HK-2 (cell line): ENCODE data around the gene TLN1.

Experiments
- DNase-seq: peaks from one replicate; pipeline ENCODE4 v3.0.0-alpha.2; 2018; ENCODE audit not compliant: unreplicated experiment

The TLN1 gene, protein sequence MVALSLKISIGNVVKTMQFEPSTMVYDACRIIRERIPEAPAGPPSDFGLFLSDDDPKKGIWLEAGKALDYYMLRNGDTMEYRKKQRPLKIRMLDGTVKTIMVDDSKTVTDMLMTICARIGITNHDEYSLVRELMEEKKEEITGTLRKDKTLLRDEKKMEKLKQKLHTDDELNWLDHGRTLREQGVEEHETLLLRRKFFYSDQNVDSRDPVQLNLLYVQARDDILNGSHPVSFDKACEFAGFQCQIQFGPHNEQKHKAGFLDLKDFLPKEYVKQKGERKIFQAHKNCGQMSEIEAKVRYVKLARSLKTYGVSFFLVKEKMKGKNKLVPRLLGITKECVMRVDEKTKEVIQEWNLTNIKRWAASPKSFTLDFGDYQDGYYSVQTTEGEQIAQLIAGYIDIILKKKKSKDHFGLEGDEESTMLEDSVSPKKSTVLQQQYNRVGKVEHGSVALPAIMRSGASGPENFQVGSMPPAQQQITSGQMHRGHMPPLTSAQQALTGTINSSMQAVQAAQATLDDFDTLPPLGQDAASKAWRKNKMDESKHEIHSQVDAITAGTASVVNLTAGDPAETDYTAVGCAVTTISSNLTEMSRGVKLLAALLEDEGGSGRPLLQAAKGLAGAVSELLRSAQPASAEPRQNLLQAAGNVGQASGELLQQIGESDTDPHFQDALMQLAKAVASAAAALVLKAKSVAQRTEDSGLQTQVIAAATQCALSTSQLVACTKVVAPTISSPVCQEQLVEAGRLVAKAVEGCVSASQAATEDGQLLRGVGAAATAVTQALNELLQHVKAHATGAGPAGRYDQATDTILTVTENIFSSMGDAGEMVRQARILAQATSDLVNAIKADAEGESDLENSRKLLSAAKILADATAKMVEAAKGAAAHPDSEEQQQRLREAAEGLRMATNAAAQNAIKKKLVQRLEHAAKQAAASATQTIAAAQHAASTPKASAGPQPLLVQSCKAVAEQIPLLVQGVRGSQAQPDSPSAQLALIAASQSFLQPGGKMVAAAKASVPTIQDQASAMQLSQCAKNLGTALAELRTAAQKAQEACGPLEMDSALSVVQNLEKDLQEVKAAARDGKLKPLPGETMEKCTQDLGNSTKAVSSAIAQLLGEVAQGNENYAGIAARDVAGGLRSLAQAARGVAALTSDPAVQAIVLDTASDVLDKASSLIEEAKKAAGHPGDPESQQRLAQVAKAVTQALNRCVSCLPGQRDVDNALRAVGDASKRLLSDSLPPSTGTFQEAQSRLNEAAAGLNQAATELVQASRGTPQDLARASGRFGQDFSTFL (N-terminal part only)

DNA sequence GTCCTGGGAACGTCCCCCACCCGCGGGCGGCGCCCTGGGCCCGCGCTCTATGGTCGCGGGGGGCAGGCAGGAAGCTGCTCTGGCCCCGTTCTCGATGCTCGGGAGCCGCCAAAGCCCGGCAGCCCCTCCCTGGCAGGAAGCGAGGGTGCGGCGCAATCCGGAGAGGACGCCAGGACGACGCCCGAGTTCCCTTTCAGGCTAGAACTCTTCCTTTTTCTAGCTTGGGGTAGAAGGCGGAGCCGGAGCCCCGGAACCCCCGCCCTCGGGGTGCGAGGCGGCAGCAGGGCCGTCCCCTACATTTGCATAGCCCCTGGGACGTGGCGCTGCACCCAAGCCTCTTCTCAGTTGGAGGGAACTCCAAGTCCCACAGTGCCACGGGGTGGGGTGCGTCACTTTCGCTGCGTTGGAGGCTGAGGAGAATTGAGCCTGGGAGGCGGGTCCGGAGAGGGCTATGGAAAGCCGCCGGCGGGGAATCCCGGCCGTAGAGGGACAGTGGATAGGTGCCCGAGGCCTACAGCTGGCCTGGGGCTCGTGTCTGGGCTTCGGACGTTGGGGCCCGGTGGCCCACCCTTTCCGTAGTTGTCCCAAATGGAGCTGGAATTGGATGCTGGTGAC lies at the start of gene TLN1, which contains the start of gene CREB3:
Gene TLN1 (minus strand): TSS at position 11 of the 615 bp plus-strand sequence. CDS start 6,501 bp downstream, outside the sequence.
Gene CREB3 (plus strand): TSS at position 482 of the 615 bp plus-strand sequence. CDS start 107 bp downstream, at position 589.
- DNase-seq: peak; percentile 94

DNA sequence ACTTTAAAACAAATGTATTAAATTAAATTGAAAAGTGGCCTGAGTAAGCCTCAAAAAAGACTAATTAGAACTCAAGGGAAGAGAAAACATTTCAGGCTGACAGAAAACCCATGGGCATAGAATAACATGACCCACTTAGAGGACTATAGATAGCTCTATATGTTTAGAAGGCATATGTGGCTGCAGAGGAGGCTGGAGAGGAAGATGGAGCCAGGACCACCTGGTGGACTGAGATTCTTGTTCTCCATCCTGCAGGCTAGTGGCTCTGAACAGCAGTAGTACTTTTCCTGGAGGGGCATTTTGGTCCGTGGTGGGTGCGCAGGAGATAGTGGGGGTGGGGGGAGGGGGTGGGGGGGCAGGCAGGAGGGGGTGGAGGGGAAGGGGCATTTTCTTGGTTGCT lies 49.1 kb upstream of the TLN1 start:
- no peak for DNase-seq

DNA sequence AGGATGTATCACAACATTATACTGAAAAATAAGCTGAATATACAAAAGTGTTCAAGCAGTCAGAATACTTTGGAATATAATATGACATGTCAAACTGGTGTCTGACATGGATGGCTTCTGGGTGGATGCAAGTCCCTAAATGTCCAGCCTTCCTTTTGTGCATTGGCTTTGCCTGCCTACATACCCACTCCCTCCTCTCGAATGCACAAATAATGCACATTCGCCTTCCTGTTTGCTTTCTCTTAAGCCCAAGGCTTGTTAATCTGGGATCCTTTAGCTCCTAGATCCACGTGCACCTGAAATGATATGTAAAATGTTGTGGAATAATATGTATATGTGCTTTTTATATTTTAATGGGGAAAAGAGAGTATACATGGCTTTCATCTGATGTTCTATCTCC lies 46.5 kb upstream of the TLN1 start:
- DNase-seq: no peak

- DNase-seq: no peak
Measured at GRCh38 chr9:35776018-35776417, 44.0 kb upstream of the TLN1 start.

DNA sequence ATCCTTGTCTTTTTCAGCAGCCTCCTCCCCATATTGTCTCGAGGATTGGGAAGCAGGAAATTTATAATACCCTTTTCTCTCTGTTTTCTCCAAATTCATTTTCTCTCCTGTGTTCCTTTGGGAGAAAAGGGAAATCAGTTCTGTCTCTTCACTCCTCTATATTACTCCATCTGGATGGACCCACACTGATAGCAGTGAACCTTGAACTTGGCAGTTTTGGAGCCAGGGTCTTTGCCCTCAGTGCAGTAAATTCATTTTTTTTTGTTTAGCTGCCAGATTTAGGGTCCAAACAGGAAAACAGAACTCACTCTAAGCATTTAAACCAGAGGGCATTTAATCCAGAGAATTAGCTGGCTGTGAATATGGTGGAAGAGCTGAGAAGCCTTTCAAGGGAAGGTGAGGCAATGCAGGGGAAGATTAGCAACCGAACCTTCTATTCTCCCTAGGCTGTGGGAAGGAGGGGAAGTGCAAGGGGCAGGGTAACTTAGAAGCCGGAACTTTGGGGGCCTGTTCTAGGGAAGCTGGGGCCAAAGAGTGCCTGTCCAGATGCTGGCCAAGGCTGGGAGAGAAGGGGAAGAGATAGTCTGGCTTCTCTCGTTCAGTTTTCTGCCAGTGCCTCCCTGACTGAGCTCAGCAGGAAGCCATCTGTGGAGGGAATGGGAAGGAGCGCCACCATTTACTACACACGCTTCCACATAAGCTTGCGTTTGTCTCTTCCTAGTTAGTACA lies 43.1 kb upstream of the TLN1 start:
- DNase-seq: no peak

DNA sequence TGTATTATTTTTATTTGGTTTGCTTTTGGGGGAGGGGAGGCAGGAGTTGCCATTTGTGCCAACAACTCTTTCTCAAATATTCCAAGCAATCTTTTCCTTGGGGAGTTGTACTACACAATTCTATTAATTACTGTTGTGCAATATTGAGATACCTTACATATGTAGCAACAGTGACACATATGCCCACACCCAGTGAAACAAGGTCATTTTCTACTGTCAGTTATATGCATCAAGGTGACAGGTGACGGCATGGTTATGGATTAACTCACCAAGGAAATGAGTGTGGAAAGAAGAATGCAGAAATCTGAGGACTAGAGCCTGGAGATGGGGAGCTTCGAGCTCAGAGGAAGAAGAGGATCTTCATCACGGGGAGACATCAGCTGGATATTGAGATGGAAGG lies 39.9 kb upstream of the TLN1 start:
- no peak for DNase-seq

- DNase-seq: no peak
Measured at GRCh38 chr9:35771534-35771933, 39.5 kb upstream of the TLN1 start.

DNA sequence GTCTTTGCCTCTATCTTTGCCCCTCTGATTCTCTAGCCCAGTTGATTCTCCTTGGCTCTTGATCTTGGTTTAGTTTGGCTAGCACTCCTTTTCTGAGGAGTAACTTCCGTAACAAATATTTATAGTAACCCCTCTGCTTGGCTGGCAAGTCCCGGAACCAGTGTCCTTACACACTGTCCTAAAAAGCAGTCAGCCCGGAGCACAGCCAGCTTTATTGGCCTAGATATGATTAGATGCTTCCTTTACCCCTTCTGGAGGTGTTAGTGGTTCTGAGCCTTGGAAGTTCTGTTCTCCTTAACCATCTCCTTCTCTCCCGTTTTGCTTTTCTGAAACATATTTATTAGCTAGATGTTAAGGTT lies 39.1 kb upstream of the TLN1 start:
- no peak for DNase-seq

GRCh38 chr9:35769763-35770162 lies 37.8 kb upstream of the TLN1 start:
- DNase-seq: no peak

DNA sequence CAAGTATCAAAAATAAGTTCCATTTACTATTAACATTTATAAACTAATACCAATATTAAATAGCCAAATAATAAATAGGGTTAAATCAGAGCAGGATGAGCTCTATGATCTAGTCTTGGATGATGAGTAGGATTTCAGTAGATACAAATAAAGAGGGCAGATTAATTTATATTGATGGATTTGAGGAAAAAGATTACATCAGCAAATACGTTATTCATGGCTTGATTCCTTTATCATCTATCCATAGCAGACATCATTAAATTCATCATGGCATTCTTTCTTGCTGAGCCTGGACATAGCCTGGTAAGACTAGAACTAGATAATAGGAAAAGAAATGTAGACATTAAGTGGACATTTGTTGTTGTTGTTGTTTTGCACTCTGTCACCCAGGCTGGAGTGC lies 35.5 kb upstream of the TLN1 start:
- DNase-seq: no peak

DNA sequence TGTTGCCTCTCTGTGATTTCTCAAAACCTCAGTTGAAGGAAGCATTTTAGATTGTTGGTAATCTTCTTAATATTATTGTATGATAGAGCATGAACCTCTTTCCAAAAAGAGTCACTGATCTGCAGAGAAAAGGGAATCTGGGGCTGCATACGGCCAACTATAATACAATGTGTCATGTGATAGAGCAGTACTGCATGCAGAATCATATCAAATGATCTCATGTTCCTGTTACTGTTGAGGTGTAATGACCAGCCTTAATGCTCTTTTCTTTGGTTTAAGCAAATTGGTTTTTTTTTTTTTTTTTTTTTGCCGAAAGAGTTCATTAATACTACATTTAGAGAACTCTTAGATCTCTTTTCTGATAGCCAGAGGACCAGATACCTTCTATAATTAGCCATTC lies 35.0 kb upstream of the TLN1 start:
- no peak for DNase-seq

DNA sequence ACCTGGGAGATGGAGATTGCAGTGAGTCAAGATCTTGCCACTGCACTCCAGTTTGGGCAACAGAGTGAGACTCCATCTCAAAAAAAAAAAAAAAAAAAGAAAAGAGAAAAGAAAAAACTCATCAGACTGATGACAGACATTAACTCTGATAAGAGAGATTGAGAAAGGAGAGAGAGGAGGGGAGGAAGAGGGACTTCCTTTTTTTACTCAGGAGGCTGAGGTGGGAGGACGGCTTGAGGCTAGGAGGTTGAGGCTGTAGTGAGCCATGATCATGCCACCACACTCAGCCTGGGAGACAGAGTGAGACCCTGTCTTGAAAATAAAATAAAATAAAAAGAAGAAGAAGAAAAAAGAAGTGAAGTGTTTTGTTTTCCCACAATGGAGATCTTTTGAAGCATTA lies 31.8 kb upstream of the TLN1 start:
- DNase-seq: no peak

- DNase-seq: no peak
Measured at GRCh38 chr9:35763181-35763580, 31.2 kb upstream of the TLN1 start.

GRCh38 chr9:35760651-35761050 lies 28.7 kb upstream of the TLN1 start:
- DNase-seq: no peak

DNA sequence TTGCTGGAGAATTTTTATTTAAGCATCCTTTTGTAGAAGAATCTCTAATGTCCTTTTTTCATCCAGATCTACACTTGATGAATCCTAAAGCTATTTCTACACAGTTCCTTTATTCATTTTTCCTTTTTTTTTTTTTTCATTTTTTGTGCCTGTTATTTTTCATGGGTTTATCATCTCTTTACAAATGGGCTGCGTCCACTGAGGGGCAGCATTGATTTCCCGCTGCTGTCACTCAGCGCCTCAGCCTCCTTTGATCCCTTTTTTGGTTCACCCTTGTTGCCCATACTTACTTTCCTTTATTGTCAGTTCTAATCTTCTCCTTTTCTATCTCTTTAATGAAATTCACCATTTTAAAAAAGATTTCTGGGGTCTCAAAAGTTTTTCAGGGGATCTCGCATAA lies 27.8 kb upstream of the TLN1 start:
- DNase-seq: no peak

DNA sequence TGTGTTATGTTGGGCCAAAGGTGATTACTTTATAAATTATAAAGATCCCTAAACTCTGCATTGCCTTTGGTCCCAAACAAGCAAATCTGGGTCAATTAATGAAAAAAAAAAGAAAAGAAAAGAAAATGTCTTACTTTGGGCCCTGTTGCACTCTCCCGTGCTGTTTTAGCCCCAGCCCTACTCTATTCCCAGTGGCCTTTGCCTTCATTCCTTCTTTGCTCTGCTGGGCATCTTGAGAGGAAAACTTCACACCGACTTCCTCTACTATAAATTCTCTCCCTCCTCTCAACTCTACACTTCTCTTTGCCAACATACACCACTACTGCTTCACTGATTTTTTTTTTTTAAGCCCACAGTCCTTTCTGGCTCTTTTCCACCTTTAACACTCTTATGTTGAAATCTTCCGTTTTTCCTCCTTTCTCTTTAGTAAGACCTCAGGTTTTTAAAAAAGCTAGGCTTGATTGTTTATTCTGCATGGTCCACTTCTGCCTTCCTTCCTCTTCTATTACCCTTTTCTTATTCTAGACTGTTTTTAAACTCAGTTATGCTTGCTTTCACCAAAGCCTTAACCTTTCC lies 26.6 kb upstream of the TLN1 start:
- DNase-seq: no peak

DNA sequence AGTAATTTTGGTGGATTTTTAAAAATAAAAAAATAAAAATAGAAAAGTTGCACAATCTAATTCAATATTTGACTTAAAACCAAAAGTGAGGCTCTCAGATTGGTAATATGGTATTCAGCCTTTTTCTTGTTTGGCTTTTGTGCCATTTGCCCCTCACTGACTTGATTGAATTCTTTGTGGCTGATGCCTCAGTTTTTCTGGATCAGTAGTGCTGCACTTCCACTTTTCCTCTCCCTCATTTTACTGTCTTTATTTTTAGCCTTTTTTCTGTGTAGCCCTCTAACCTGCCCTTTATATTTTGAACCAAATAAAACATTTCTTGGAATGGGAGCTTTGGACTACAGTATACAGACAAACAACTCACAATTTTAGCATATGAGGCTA lies 25.9 kb upstream of the TLN1 start:
- DNase-seq: no peak

GRCh38 chr9:35757226-35757891 lies 25.4 kb upstream of the TLN1 start:
- peak; percentile 55 for DNase-seq

DNA sequence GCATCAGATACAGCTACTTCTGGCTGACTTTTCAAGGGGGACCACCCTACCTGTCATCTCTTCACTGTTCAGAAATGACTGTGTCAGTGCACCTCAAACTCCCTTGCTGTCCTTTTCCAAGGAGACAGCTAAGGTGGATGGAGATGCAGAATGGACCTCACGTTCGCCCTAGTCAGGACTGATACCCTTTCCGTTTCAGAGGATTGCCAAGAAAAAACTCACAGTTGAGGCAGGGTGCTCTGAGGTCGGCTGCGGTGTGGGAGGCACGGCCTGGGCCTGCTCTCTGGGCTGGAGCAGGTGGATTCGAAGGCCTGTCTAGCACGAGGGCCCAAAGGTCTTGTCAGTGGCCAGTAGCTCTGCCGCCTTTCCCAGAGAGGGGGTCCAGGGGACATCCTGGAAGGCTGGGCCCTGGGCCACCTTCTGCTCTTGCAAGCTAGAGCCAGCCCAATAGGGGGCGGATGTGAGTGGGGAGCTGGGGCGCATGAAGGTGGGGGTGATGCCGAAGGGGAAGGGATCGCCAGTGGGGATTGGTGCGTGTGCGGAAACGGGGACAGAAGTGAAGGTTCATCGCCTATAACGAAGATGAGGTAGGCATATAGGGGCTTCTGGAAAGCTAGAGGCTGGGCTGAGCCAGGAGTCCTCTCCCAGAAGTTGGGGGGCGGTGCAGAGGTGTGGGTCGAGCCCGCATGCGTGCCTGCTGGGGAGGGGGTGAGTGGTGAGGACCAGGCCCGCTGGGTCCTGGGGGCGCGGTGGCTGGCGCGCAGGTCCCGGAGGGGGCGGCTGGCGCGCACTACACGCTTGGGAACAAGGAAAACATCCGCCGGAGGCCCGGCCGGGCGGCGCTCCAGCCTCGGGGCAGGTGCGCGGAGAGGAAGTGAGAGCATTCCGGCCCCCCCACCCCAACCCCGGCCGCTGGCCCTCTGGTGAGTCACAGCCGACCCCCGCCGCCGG lies 24.6 kb upstream of the TLN1 start:
- no peak for DNase-seq
